Activated CD8-positive, alpha-beta T cell treated with anti-CD3 and anti-CD28 coated beads for 36 hours (primary cell): ENCODE measurements around the gene RPL27A. TPM values are rescaled to one million over a fixed set of nuclear protein-coding genes. Genes with fewer than 3 reads are reported as not detected.

ENCODE experiments used
- ATAC-seq: fragments of 200-7000 bp; cut with Tn5 transposase; one replicate; pipeline ENCODE4 v1.10.0; 2021; ENCODE audit warnings: mild to moderate bottlenecking, moderate library complexity
- CTCF ChIA-PET: fragments of 350-600 bp; sonication (Branson Sonifier 250); formaldehyde crosslinking; loops from one replicate; lab custom pipeline; 2021; ENCODE audit warnings: antibody characterized with exemption; lab: Charles Lee
- POLR2A ChIA-PET: fragments of 350-600 bp; sonication (Branson Sonifier 250); formaldehyde crosslinking; loops from one replicate; lab custom pipeline; 2021; ENCODE audit warnings: antibody characterized with exemption; lab: Charles Lee
- DNase-seq: peaks from one replicate; pipeline ENCODE4 v3.0.0-alpha.2; 2020
- H3K27ac Mint-ChIP-seq: one replicate; pipeline ENCODE4 v1.8.0; 2021; ENCODE audit warnings: mild to moderate bottlenecking, mixed read lengths
- H3K27me3 Mint-ChIP-seq: one replicate; pipeline ENCODE4 v1.8.0; 2021; ENCODE audit warnings: mixed read lengths
- H3K36me3 Mint-ChIP-seq: one replicate; pipeline ENCODE4 v1.8.0; 2021; ENCODE audit warnings: low read depth, mixed read lengths
- H3K4me1 Mint-ChIP-seq: one replicate; pipeline ENCODE4 v1.8.0; 2021; ENCODE audit warnings: low read depth, mixed read lengths
- H3K4me3 Mint-ChIP-seq: one replicate; pipeline ENCODE4 v1.8.0; 2021; ENCODE audit warnings: mild to moderate bottlenecking, moderate library complexity, mixed read lengths
- H3K9me3 Mint-ChIP-seq: one replicate; pipeline ENCODE4 v1.8.0; 2021; ENCODE audit warnings: mixed read lengths
- CTCF ChIP-seq: fragments of 200-600 bp; IDR thresholded peaks from one replicate; pipeline ENCODE4 v1.8.0; 2022; ENCODE audit warnings: antibody characterized with exemption, mild to moderate bottlenecking
- intact Hi-C: fragments of 100-400 bp; cut with micrococcal nuclease; formaldehyde crosslinking; loops from one replicate; pipeline ENCODE4 v1.10.0; 2022
- total RNA-seq, 2 experiments: library from RNA; stranded (reverse); gene quantifications; one replicate each; pipeline ENCODE4 v1.2.3, GENCODE V29; 2021

Gene RPL27A
- total RNA-seq, 2 experiments from 2014 or later: 959 to 987 TPM

GRCh38 chr11:8697054-8697453 lies 14.5 kb downstream of the RPL27A start:
- ATAC-seq (no peak), DNase-seq (no peak)
- Mint-ChIP-seq H3K4me3 (no peak overlapping the region), H3K27ac (no peak overlapping the region), H3K9me3 (no peaks in the 10 kb centered on the region), H3K36me3 (peaks cover 27% of the 10 kb centered on the region), H3K27me3 (no peaks in the 10 kb centered on the region), H3K4me1 (no peaks in the 10 kb centered on the region)
- no peak for TF ChIP-seq CTCF
- intact Hi-C loops: no loop called here
- ChIA-PET CTCF (no interaction called here), POLR2A (interaction anchor here (2.1 to 2.7 kb wide), 2 partner anchors 8 to 14 kb away, joined by 9 to 15 read pairs; partner anchors contain the start of genes RPL27A and TRIM66)

GRCh38 chr11:8698379-8698851 lies 15.8 kb downstream of the RPL27A start:
- no peak for TF ChIP-seq CTCF
- ATAC-seq (no peak), DNase-seq (no peak)
- intact Hi-C loops: no loop called here
- peaks cover 17% of the 10 kb centered on the region for H3K36me3 Mint-ChIP-seq
- POLR2A ChIA-PET: interaction anchor here (1.2 to 2.1 kb wide), 2 partner anchors 10 to 15 kb away, joined by 5 to 9 read pairs; no protein-coding TSS in a partner anchor
- CTCF ChIA-PET: no interaction called here
- H3K27me3 Mint-ChIP-seq: no peaks in the 10 kb centered on the region
- H3K9me3 Mint-ChIP-seq: no peaks in the 10 kb centered on the region
- H3K4me3 Mint-ChIP-seq: no peak overlapping the region
- no peak overlapping the region for H3K27ac Mint-ChIP-seq
- H3K4me1 Mint-ChIP-seq: no peaks in the 10 kb centered on the region

GRCh38 chr11:8698917-8699441 lies 16.4 kb downstream of the RPL27A start:
- Mint-ChIP-seq H3K4me1 (no peaks in the 10 kb centered on the region), H3K9me3 (no peaks in the 10 kb centered on the region), H3K27ac (no peak overlapping the region), H3K36me3 (peaks cover 17% of the 10 kb centered on the region), H3K4me3 (no peak overlapping the region), H3K27me3 (no peaks in the 10 kb centered on the region)
- CTCF ChIA-PET: no interaction called here
- ATAC-seq (no peak), DNase-seq (no peak)
- no peak for TF ChIP-seq CTCF
- POLR2A ChIA-PET: interaction anchor here (1.2 to 2.1 kb wide), 3 partner anchors 10 to 16 kb away, joined by 4 to 9 read pairs (median 5); no protein-coding TSS in a partner anchor
- intact Hi-C loops: no loop called here

GRCh38 chr11:8699903-8700302 lies 17.3 kb downstream of the RPL27A start:
- ChIA-PET CTCF (no interaction called here), POLR2A (interaction anchor here (0.9 to 1.6 kb wide), 2 partner anchors 9 to 11 kb away, joined by 4 read pairs; no protein-coding TSS in a partner anchor)
- ATAC-seq (no peak), DNase-seq (no peak)
- peaks cover 13% of the 10 kb centered on the region for H3K36me3 Mint-ChIP-seq
- H3K9me3 Mint-ChIP-seq: no peaks in the 10 kb centered on the region
- no peak overlapping the region for H3K27ac Mint-ChIP-seq
- TF ChIP-seq CTCF: no peak
- intact Hi-C loops: no loop called here
- no peaks in the 10 kb centered on the region for H3K27me3 Mint-ChIP-seq
- no peaks in the 10 kb centered on the region for H3K4me1 Mint-ChIP-seq
- no peak overlapping the region for H3K4me3 Mint-ChIP-seq

GRCh38 chr11:8701891-8702597 lies 19.5 kb downstream of the RPL27A start:
- intact Hi-C loops: no loop called here
- ATAC-seq (no peak), DNase-seq (no peak)
- no peaks in the 10 kb centered on the region for H3K9me3 Mint-ChIP-seq
- no peak for TF ChIP-seq CTCF
- ChIA-PET POLR2A (no interaction called here), CTCF (no interaction called here)
- H3K27ac Mint-ChIP-seq: no peak overlapping the region
- H3K27me3 Mint-ChIP-seq: no peaks in the 10 kb centered on the region
- no peaks in the 10 kb centered on the region for H3K4me1 Mint-ChIP-seq
- H3K4me3 Mint-ChIP-seq: no peak overlapping the region
- H3K36me3 Mint-ChIP-seq: peaks cover 4% of the 10 kb centered on the region
